MCF 10A (cell line): ENCODE data around the gene C3orf62. TPM values are rescaled to one million over a fixed set of nuclear protein-coding genes. Genes with fewer than 3 reads are reported as not detected.
A peak's percentile ranks its signal among the peaks of the same experiment; 100 is the strongest.
"Not testable (repeated sequence)": the region's sequence is repeated elsewhere in the genome, so short reads cannot be mapped to it uniquely, and the experiment has no call there.

Experiments used
- BruUV-seq: library from RNA; stranded (reverse); fragments of 400-500 nt; replicated peaks from 2 replicates; lab custom pipeline; 2021; lab: Mats Ljungman, UMichigan
- CTCF ChIA-PET: fragments of 300-600 bp; sonication (Branson Sonifier 250); formaldehyde crosslinking; extraction: SDS; loops from one replicate; lab custom pipeline; 2021; ENCODE audit warnings: antibody characterized with exemption, inconsistent platforms; lab: Yijun Ruan, JAX
- POLR2A ChIA-PET: fragments of 300-600, 350-650 bp; sonication (Branson Sonifier 250); formaldehyde crosslinking; extraction: SDS; loops from one replicate; lab custom pipeline; 2020; ENCODE audit warnings: antibody characterized with exemption, inconsistent platforms; lab: Yijun Ruan, JAX
- DNase-seq: peaks from one replicate; pipeline ENCODE4 v3.0.0-alpha.2; 2018; ENCODE audit not compliant: unreplicated experiment
- H3K27ac Mint-ChIP-seq: one replicate; pipeline ENCODE4 v1.8.0; 2022; ENCODE audit warnings: mild to moderate bottlenecking, low read depth, mixed read lengths; ENCODE audit not compliant: unreplicated experiment
- H3K27me3 Mint-ChIP-seq: one replicate; pipeline ENCODE4 v1.8.0; 2022; ENCODE audit warnings: mixed read lengths; ENCODE audit not compliant: insufficient read depth, unreplicated experiment
- H3K36me3 Mint-ChIP-seq: one replicate; pipeline ENCODE4 v1.8.0; 2022; ENCODE audit warnings: mild to moderate bottlenecking, moderate library complexity, mixed read lengths; ENCODE audit not compliant: insufficient read depth, unreplicated experiment
- H3K4me1 Mint-ChIP-seq: one replicate; pipeline ENCODE4 v1.8.0; 2022; ENCODE audit warnings: mixed read lengths; ENCODE audit not compliant: insufficient read depth, unreplicated experiment
- H3K4me3 Mint-ChIP-seq: one replicate; pipeline ENCODE4 v1.8.0; 2022; ENCODE audit warnings: mild to moderate bottlenecking, moderate library complexity, mixed read lengths; ENCODE audit not compliant: unreplicated experiment
- H3K9me3 Mint-ChIP-seq: one replicate; pipeline ENCODE4 v1.8.0; 2022; ENCODE audit warnings: mixed read lengths; ENCODE audit not compliant: unreplicated experiment
- CTCF ChIP-seq: fragments of 200-600 bp; IDR thresholded peaks from one replicate; pipeline ENCODE4 v1.8.0; 2022; ENCODE audit warnings: antibody characterized with exemption, mild to moderate bottlenecking; ENCODE audit not compliant: unreplicated experiment
- intact Hi-C: fragments of 100-400 bp; cut with micrococcal nuclease; formaldehyde crosslinking; loops from 2 replicates; pipeline ENCODE4 v1.14.1; 2022
- total RNA-seq: library from RNA; stranded (reverse); gene quantifications from 2 replicates; pipeline ENCODE4 v1.2.3, GENCODE V29; 2022

The C3orf62 gene
- total RNA-seq, 1 experiment from 2014 or later, result 8.1 TPM

- no peak for TF ChIP-seq CTCF
- peak overlapping the region; percentile 68 for H3K27ac Mint-ChIP-seq
- POLR2A ChIA-PET, result interaction anchor here (0.5 to 2.3 kb wide), 17 partner anchors 9 to 486 kb away, joined by 3 to 10 read pairs (median 3); partner anchors contain the start of genes CCDC71, GMPPB, KLHDC8B and LAMB2
- peaks cover 6% of the 10 kb centered on the region for H3K4me1 Mint-ChIP-seq
- peak overlapping the region; percentile 3 for H3K4me3 Mint-ChIP-seq
- BruUV-seq, result no TSS peak
- peak; percentile 73 for DNase-seq
- no peaks in the 10 kb centered on the region for H3K9me3 Mint-ChIP-seq
- H3K36me3 Mint-ChIP-seq, result peaks cover 5% of the 10 kb centered on the region
- CTCF ChIA-PET, result interaction anchor here (1.4 kb wide), 1 partner anchor 67 kb away, joined by 4 read pairs; the partner anchor contains the start of gene KLHDC8B
- no peaks in the 10 kb centered on the region for H3K27me3 Mint-ChIP-seq
- intact Hi-C loops, result no loop called here
Measured at GRCh38 chr3:49238274-49239127, 38.5 kb downstream of the C3orf62 start.

GRCh38 chr3:49237344-49237743, 39.7 kb downstream of the C3orf62 start:
- no TSS peak for BruUV-seq
- intact Hi-C loops, result no loop called here
- Mint-ChIP-seq H3K27me3 (no peaks in the 10 kb centered on the region), H3K36me3 (peaks cover 5% of the 10 kb centered on the region), H3K27ac (no peak overlapping the region), H3K9me3 (no peaks in the 10 kb centered on the region), H3K4me3 (no peak overlapping the region), H3K4me1 (peaks cover 6% of the 10 kb centered on the region)
- ChIA-PET POLR2A (interaction anchor here (2.3 kb wide), 1 partner anchor 18 kb away, joined by 10 read pairs; no protein-coding TSS in a partner anchor), CTCF (no interaction called here)
- no peak for DNase-seq
- TF ChIP-seq CTCF, result no peak

- POLR2A ChIA-PET, result no interaction called here
- DNase-seq, result no peak
- no TSS peak for BruUV-seq
Measured at GRCh38 chr3:49236226-49236625, 40.8 kb downstream of the C3orf62 start.

GRCh38 chr3:49228817-49229216, 48.2 kb downstream of the C3orf62 start:
- H3K27ac Mint-ChIP-seq, H3K27me3 Mint-ChIP-seq, CTCF ChIA-PET, H3K4me3 Mint-ChIP-seq, intact Hi-C loops, H3K4me1 Mint-ChIP-seq, H3K9me3 Mint-ChIP-seq, H3K36me3 Mint-ChIP-seq, BruUV-seq, DNase-seq: not testable (repeated sequence)
- POLR2A ChIA-PET, result interaction anchor here (2.3 kb wide), 1 partner anchor 10 kb away, joined by 7 read pairs; no protein-coding TSS in a partner anchor

More at GRCh38 chr3:49236226-49236625, 40.8 kb downstream of the C3orf62 start:
- no peak for TF ChIP-seq CTCF
- H3K4me3 Mint-ChIP-seq, result no peak overlapping the region
- H3K4me1 Mint-ChIP-seq, result peaks cover 6% of the 10 kb centered on the region
- H3K36me3 Mint-ChIP-seq, result peaks cover 5% of the 10 kb centered on the region
- intact Hi-C loops, result no loop called here
- H3K9me3 Mint-ChIP-seq, result no peaks in the 10 kb centered on the region
- CTCF ChIA-PET, result no interaction called here
- no peaks in the 10 kb centered on the region for H3K27me3 Mint-ChIP-seq
- H3K27ac Mint-ChIP-seq, result no peak overlapping the region
